K562 (cell line): Measurements from ENCODE around the gene ZDHHC22. TPM values are rescaled to one million over a fixed set of nuclear protein-coding genes. Genes with fewer than 3 reads are reported as not detected.

Experiments used
- C11orf30 ChIP-seq: fragments of 450-650 bp; IDR thresholded peaks from 2 replicates; pipeline ENCODE4 v1.6.1; 2016; ENCODE audit warnings: low read depth, mild to moderate bottlenecking
- FUS ChIP-seq: fragments of 200-400 bp; formaldehyde crosslinking; optimal IDR thresholded peaks from 2 replicates; pipeline ENCODE3; 2017; ENCODE audit warnings: low read depth, low read length
- GTF2F1 ChIP-seq: IDR thresholded peaks from 2 replicates; pipeline ENCODE4 v1.6.1; 2011; ENCODE audit warnings: low read depth, low read length, improper control_type of control experiment
- MAFG ChIP-seq: fragments of 450-650 bp; conservative IDR thresholded peaks from 2 replicates; pipeline ENCODE4 v1.6.1; 2016; ENCODE audit warnings: missing genetic modification characterization, missing compliant biosample characterization
- MYC ChIP-seq, 2 experiments: fragments of 250-450 bp in 1 of 2; sonication (Bioruptor Pico) in 1 of 2; IDR thresholded peaks; 2 replicates each; pipeline versions ENCODE4 v1.5.1 to v1.6.1; 2012 to 2021; ENCODE audit warnings: low read depth in 2 of 2, borderline replicate concordance in 1 of 2, improper control_type of control experiment in 1 of 2, low read length in 1 of 2, mild to moderate bottlenecking in 1 of 2, moderate library complexity in 1 of 2
- NFE2 ChIP-seq: IDR thresholded peaks from 2 replicates; pipeline ENCODE4 v1.6.1; 2014; ENCODE audit warnings: antibody characterized with exemption, low read depth
- NFYB ChIP-seq: IDR thresholded peaks from 2 replicates; pipeline ENCODE4 v1.6.1; 2011; ENCODE audit warnings: mild to moderate bottlenecking, moderate library complexity; ENCODE audit not compliant: insufficient read length; ENCODE audit errors: extremely low read depth
- PHF20 ChIP-seq: fragments of 450-650 bp; IDR thresholded peaks from 2 replicates; pipeline ENCODE4 v1.6.1; 2018; ENCODE audit not compliant: partially characterized antibody
- POLR2H ChIP-seq: IDR thresholded peaks from 2 replicates; pipeline ENCODE4 v1.6.1; 2016; ENCODE audit warnings: missing genetic modification characterization, low read depth, mild to moderate bottlenecking, control low read depth, missing compliant biosample characterization, moderate library complexity
- PRPF4 ChIP-seq: fragments of 200-400 bp; formaldehyde crosslinking; IDR thresholded peaks from one replicate; pipeline ENCODE4 v1.6.1; 2017; ENCODE audit warnings: low read length, low read depth, mild to moderate bottlenecking; ENCODE audit not compliant: insufficient read depth, poor library complexity, severe bottlenecking
- RAD51 ChIP-seq: fragments of 450-650 bp; IDR thresholded peaks from 2 replicates; pipeline ENCODE4 v1.7.1; 2016; ENCODE audit warnings: low read depth, mild to moderate bottlenecking, borderline replicate concordance
- TBP ChIP-seq: optimal IDR thresholded peaks from 2 replicates; pipeline ENCODE3; 2011; ENCODE audit warnings: low read depth, low read length, improper control_type of control experiment
- TCFL5 ChIP-seq: fragments of 250-450 bp; sonication (Bioruptor Pico); conservative IDR thresholded peaks from 2 replicates; pipeline ENCODE4 v1.6.1; 2021; ENCODE audit warnings: mild to moderate bottlenecking, moderate library complexity, matching md5 sums
- ZNF444 ChIP-seq: fragments of 250-450 bp; sonication (Bioruptor Pico); IDR thresholded peaks from 2 replicates; pipeline ENCODE4 v1.4.0; 2020; ENCODE audit warnings: mild to moderate bottlenecking, moderate library complexity
- polyA plus RNA-seq, 8 experiments: library from polyadenylated mRNA; depleted of rRNA in 4 of 8; stranded (reverse) in 5 of 8; unstranded in 3 of 8; fragments of >200 nt; fragmentation: Nextera tagmentation in 2 of 8; fragmentation: Illumina TruSeq in 1 of 8; extraction: Ambion mirVana in 2 of 8; extraction: Trizol in 1 of 8; gene quantifications; 2 replicates each; pipeline versions ENCODE4 v1.2.1 to v1.2.3, GENCODE V29; 2011 to 2014; ENCODE audit warnings: inconsistent platforms in 1 of 8, missing spikeins in 1 of 8
- total RNA-seq, 7 experiments: library from RNA; depleted of rRNA in 6 of 7; stranded (reverse); fragments of >200 nt in 6 of 7; fragmentation: Illumina TruSeq in 2 of 7; extraction: Trizol in 2 of 7; gene quantifications; 2 replicates each; pipeline versions ENCODE4 v1.2.1 to v1.2.3, GENCODE V29; 2011 to 2021; ENCODE audit warnings: low replicate concordance in 1 of 7
- TF ChIP-seq, protein P1 (sequence below), 2 experiments: IDR thresholded peaks; 2 replicates each; pipeline ENCODE4 v1.6.1; 2012; ENCODE audit warnings: improper control_type of control experiment in 2 of 2, low read depth in 2 of 2, low read length in 2 of 2, borderline replicate concordance in 1 of 2
- TF ChIP-seq, protein P2 (sequence below): sonication (generic); formaldehyde crosslinking; IDR thresholded peaks from 2 replicates; pipeline ENCODE4 v1.8.0; 2022; ENCODE audit warnings: missing genetic modification reagents, mild to moderate bottlenecking, borderline replicate concordance
- TF ChIP-seq, protein P3 (sequence below): sonication (generic); IDR thresholded peaks from 2 replicates; pipeline ENCODE4 v1.6.1; 2016
- TF ChIP-seq, protein P4 (sequence below): fragments of 450-650 bp; formaldehyde crosslinking; IDR thresholded peaks from 2 replicates; pipeline ENCODE4 v1.4.0; 2020; ENCODE audit warnings: mild to moderate bottlenecking, moderate library complexity
- TF ChIP-seq, protein P5 (sequence below): fragments of 450-650 bp; IDR thresholded peaks from 2 replicates; pipeline ENCODE4 v1.6.1; 2016; ENCODE audit warnings: missing biosample characterization, missing genetic modification characterization

The ZDHHC22 gene
- total and polyA plus RNA-seq, 9 of the 15 experiments (the other 6 are each of a cell fraction or from before 2014, with no cell fraction given) = not detected

DNA sequence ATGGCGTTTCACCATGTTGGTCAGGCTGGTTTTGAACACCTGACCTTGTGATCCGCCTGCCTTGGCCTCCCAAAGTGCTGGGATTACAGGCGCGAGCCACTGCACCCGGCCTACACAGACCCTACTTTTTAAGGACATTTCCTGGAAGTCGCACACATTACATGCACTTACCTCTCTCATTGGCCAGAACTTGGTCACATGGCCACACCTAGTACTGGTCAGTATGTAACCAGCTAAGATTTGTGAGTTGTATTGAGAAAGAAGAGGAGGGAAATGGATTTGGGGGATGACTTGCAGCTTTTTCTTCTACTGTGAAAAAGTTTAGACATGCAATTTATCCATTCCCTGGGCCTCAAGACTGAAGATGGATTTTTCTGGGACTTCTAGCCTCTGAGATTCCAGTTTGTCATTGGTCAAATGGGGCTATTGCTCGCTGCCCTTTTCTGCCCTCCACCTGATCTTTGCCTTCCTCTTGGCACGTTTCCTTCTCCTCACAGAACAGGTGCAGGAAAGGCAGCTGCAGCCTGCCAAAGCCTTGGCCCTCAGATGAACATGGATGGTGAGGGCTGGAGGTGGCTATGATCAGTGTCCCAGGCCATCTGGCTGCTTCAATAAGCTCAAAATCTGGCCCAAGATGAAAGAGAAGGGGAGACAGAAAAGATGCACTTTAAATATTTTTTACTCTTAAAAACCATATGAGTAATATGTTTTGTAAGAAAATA is 7.1 kb upstream of the ZDHHC22 start (continued):
- TF ChIP-seq, protein P1, sequence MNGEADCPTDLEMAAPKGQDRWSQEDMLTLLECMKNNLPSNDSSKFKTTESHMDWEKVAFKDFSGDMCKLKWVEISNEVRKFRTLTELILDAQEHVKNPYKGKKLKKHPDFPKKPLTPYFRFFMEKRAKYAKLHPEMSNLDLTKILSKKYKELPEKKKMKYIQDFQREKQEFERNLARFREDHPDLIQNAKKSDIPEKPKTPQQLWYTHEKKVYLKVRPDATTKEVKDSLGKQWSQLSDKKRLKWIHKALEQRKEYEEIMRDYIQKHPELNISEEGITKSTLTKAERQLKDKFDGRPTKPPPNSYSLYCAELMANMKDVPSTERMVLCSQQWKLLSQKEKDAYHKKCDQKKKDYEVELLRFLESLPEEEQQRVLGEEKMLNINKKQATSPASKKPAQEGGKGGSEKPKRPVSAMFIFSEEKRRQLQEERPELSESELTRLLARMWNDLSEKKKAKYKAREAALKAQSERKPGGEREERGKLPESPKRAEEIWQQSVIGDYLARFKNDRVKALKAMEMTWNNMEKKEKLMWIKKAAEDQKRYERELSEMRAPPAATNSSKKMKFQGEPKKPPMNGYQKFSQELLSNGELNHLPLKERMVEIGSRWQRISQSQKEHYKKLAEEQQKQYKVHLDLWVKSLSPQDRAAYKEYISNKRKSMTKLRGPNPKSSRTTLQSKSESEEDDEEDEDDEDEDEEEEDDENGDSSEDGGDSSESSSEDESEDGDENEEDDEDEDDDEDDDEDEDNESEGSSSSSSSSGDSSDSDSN (IDR thresholded peaks at IDR 0.05; ENCODE audit: borderline replicate concordance in 1 of 2, low read depth in 2 of 2, low read length in 2 of 2) = no peak
- TF ChIP-seq POLR2H (tag) = 0 out of 2 replicates have a peak, but pooled peaks have one; percentile 20
- peak; percentile 61 for TF ChIP-seq MAFG (tag)
- peak; percentile 84 for TF ChIP-seq RAD51
- TF ChIP-seq PRPF4 = no peak
- TF ChIP-seq FUS = no peak
- no peak for TF ChIP-seq ZNF444 (CRISPR knock-in tag)
- TF ChIP-seq, protein P2, sequence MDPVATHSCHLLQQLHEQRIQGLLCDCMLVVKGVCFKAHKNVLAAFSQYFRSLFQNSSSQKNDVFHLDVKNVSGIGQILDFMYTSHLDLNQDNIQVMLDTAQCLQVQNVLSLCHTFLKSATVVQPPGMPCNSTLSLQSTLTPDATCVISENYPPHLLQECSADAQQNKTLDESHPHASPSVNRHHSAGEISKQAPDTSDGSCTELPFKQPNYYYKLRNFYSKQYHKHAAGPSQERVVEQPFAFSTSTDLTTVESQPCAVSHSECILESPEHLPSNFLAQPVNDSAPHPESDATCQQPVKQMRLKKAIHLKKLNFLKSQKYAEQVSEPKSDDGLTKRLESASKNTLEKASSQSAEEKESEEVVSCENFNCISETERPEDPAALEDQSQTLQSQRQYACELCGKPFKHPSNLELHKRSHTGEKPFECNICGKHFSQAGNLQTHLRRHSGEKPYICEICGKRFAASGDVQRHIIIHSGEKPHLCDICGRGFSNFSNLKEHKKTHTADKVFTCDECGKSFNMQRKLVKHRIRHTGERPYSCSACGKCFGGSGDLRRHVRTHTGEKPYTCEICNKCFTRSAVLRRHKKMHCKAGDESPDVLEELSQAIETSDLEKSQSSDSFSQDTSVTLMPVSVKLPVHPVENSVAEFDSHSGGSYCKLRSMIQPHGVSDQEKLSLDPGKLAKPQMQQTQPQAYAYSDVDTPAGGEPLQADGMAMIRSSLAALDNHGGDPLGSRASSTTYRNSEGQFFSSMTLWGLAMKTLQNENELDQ (CRISPR knock-in tag) = no peak
- TF ChIP-seq GTF2F1 = no peak
- TF ChIP-seq TCFL5 = no peak
- TF ChIP-seq TBP = peak; percentile 30
- peak; percentile 47; the same call in 1 of the 2 replicates for TF ChIP-seq C11orf30
- 0 out of 2 replicates have a peak, but pooled peaks have one; percentile 4 for TF ChIP-seq NFE2
- no peak for TF ChIP-seq MYC (IDR thresholded peaks at IDR 0.05; ENCODE audit: low read depth, low read length)
- TF ChIP-seq MYC (CRISPR knock-in tag; IDR thresholded peaks at IDR 0.05; ENCODE audit: borderline replicate concordance, low read depth) = no peak
- TF ChIP-seq, protein P3, sequence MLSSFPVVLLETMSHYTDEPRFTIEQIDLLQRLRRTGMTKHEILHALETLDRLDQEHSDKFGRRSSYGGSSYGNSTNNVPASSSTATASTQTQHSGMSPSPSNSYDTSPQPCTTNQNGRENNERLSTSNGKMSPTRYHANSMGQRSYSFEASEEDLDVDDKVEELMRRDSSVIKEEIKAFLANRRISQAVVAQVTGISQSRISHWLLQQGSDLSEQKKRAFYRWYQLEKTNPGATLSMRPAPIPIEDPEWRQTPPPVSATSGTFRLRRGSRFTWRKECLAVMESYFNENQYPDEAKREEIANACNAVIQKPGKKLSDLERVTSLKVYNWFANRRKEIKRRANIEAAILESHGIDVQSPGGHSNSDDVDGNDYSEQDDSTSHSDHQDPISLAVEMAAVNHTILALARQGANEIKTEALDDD = 0 out of 2 replicates have a peak, but pooled peaks have one; percentile 29
- peak; percentile 74 for TF ChIP-seq NFYB
- TF ChIP-seq, protein P4, sequence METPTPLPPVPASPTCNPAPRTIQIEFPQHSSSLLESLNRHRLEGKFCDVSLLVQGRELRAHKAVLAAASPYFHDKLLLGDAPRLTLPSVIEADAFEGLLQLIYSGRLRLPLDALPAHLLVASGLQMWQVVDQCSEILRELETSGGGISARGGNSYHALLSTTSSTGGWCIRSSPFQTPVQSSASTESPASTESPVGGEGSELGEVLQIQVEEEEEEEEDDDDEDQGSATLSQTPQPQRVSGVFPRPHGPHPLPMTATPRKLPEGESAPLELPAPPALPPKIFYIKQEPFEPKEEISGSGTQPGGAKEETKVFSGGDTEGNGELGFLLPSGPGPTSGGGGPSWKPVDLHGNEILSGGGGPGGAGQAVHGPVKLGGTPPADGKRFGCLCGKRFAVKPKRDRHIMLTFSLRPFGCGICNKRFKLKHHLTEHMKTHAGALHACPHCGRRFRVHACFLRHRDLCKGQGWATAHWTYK (CRISPR knock-in tag) = no peak
- TF ChIP-seq, protein P5, sequence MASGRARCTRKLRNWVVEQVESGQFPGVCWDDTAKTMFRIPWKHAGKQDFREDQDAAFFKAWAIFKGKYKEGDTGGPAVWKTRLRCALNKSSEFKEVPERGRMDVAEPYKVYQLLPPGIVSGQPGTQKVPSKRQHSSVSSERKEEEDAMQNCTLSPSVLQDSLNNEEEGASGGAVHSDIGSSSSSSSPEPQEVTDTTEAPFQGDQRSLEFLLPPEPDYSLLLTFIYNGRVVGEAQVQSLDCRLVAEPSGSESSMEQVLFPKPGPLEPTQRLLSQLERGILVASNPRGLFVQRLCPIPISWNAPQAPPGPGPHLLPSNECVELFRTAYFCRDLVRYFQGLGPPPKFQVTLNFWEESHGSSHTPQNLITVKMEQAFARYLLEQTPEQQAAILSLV (tag) = no peak
- TF ChIP-seq PHF20 = peak; percentile 67
